Measurements from ENCODE around the gene LCN1.

The LCN1 gene

GRCh38 chr9:135566552-135566951, 45.3 kb downstream of the LCN1 start:
- H3K4me3 ChIP-seq (ENCODE audit: low read length in 2 of 2): no peak overlapping the region
- no peak overlapping the region for H3K27ac ChIP-seq (ENCODE audit: low read length)
- no peaks in the 10 kb centered on the region for H3K4me1 ChIP-seq (ENCODE audit: control insufficient read depth, insufficient read depth, low read length)
- peaks cover 12 to 14% of the 10 kb centered on the region in 2 donors for H3K27me3 ChIP-seq (ENCODE audit: control insufficient read depth in 1 of 2, insufficient read depth in 2 of 2, low read length in 2 of 2)
- no peak overlapping the region for H3K9ac ChIP-seq (ENCODE audit: low read length in 2 of 2)
- H3K9me3 ChIP-seq (ENCODE audit: control insufficient read depth in 2 of 2, low read length in 2 of 2): peaks cover 0 to 16% of the 10 kb centered on the region in 2 donors
- no peaks in the 10 kb centered on the region for H3K36me3 ChIP-seq (ENCODE audit: control insufficient read depth in 2 of 2, insufficient read depth in 2 of 2, low read length in 2 of 2)

- Histone ChIP-seq H3K9ac (ENCODE audit: low read length in 2 of 2) (no peak overlapping the region), H3K27me3 (ENCODE audit: control insufficient read depth in 1 of 2, insufficient read depth in 2 of 2, low read length in 2 of 2) (peaks cover 9 to 12% of the 10 kb centered on the region in 2 donors), H3K9me3 (ENCODE audit: control insufficient read depth in 2 of 2, low read length in 2 of 2) (peaks cover 2 to 15% of the 10 kb centered on the region in 2 donors), H3K36me3 (ENCODE audit: control insufficient read depth in 2 of 2, insufficient read depth in 2 of 2, low read length in 2 of 2) (no peaks in the 10 kb centered on the region), H3K4me3 (ENCODE audit: low read length in 2 of 2) (no peak overlapping the region), H3K27ac (ENCODE audit: low read length) (no peak overlapping the region), H3K4me1 (ENCODE audit: control insufficient read depth, insufficient read depth, low read length) (no peaks in the 10 kb centered on the region)
Observed at GRCh38 chr9:135567311-135567710, 46.1 kb downstream of the LCN1 start.

- Histone ChIP-seq H3K9me3 (ENCODE audit: control insufficient read depth in 2 of 2, low read length in 2 of 2) (peaks cover 2 to 13% of the 10 kb centered on the region in 2 donors), H3K9ac (ENCODE audit: low read length in 2 of 2) (no peak overlapping the region), H3K4me1 (ENCODE audit: control insufficient read depth, insufficient read depth, low read length) (no peaks in the 10 kb centered on the region), H3K4me3 (ENCODE audit: low read length in 2 of 2) (no peak overlapping the region), H3K36me3 (ENCODE audit: control insufficient read depth in 2 of 2, insufficient read depth in 2 of 2, low read length in 2 of 2) (no peaks in the 10 kb centered on the region), H3K27ac (ENCODE audit: low read length) (no peak overlapping the region), H3K27me3 (ENCODE audit: control insufficient read depth in 1 of 2, insufficient read depth in 2 of 2, low read length in 2 of 2) (peaks cover 8 to 13% of the 10 kb centered on the region in 2 donors)
Observed at GRCh38 chr9:135568026-135568425, 46.8 kb downstream of the LCN1 start.

- H3K4me1 ChIP-seq (ENCODE audit: control insufficient read depth, insufficient read depth, low read length): no peaks in the 10 kb centered on the region
- H3K27me3 ChIP-seq (ENCODE audit: control insufficient read depth in 1 of 2, insufficient read depth in 2 of 2, low read length in 2 of 2): peaks cover 8 to 11% of the 10 kb centered on the region in 2 donors
- H3K9ac ChIP-seq (ENCODE audit: low read length in 2 of 2): no peak overlapping the region
- no peak overlapping the region for H3K27ac ChIP-seq (ENCODE audit: low read length)
- peaks cover 2 to 13% of the 10 kb centered on the region in 2 donors for H3K9me3 ChIP-seq (ENCODE audit: control insufficient read depth in 2 of 2, low read length in 2 of 2)
- no peak overlapping the region for H3K4me3 ChIP-seq (ENCODE audit: low read length in 2 of 2)
- no peaks in the 10 kb centered on the region for H3K36me3 ChIP-seq (ENCODE audit: control insufficient read depth in 2 of 2, insufficient read depth in 2 of 2, low read length in 2 of 2)
Observed at GRCh38 chr9:135570456-135570855, 49.2 kb downstream of the LCN1 start.

- Histone ChIP-seq H3K27ac (ENCODE audit: low read length) (no peak overlapping the region), H3K36me3 (ENCODE audit: control insufficient read depth in 2 of 2, insufficient read depth in 2 of 2, low read length in 2 of 2) (no peaks in the 10 kb centered on the region), H3K9me3 (ENCODE audit: control insufficient read depth in 2 of 2, low read length in 2 of 2) (peaks cover 2 to 13% of the 10 kb centered on the region in 2 donors), H3K27me3 (ENCODE audit: control insufficient read depth in 1 of 2, insufficient read depth in 2 of 2, low read length in 2 of 2) (peaks cover 3 to 9% of the 10 kb centered on the region in 2 donors), H3K4me3 (ENCODE audit: low read length in 2 of 2) (no peak overlapping the region), H3K9ac (ENCODE audit: low read length in 2 of 2) (no peak overlapping the region), H3K4me1 (ENCODE audit: control insufficient read depth, insufficient read depth, low read length) (no peaks in the 10 kb centered on the region)
Observed at GRCh38 chr9:135572233-135572632, 51.0 kb downstream of the LCN1 start.

- no peak overlapping the region for H3K4me3 ChIP-seq (ENCODE audit: low read length in 2 of 2)
- peaks cover 2 to 13% of the 10 kb centered on the region in 2 donors for H3K9me3 ChIP-seq (ENCODE audit: control insufficient read depth in 2 of 2, low read length in 2 of 2)
- no peaks in the 10 kb centered on the region for H3K4me1 ChIP-seq (ENCODE audit: control insufficient read depth, insufficient read depth, low read length)
- H3K9ac ChIP-seq (ENCODE audit: low read length in 2 of 2): no peak overlapping the region
- H3K36me3 ChIP-seq (ENCODE audit: control insufficient read depth in 2 of 2, insufficient read depth in 2 of 2, low read length in 2 of 2): no peaks in the 10 kb centered on the region
- H3K27me3 ChIP-seq (ENCODE audit: control insufficient read depth in 1 of 2, insufficient read depth in 2 of 2, low read length in 2 of 2): peaks cover 3 to 8% of the 10 kb centered on the region in 2 donors
- no peak overlapping the region for H3K27ac ChIP-seq (ENCODE audit: low read length)
Observed at GRCh38 chr9:135573124-135573523, 51.9 kb downstream of the LCN1 start.

GRCh38 chr9:135574331-135574730, 53.1 kb downstream of the LCN1 start:
- Histone ChIP-seq H3K27me3 (ENCODE audit: control insufficient read depth in 1 of 2, insufficient read depth in 2 of 2, low read length in 2 of 2) (peaks cover 3 to 6% of the 10 kb centered on the region in 2 donors), H3K36me3 (ENCODE audit: control insufficient read depth in 2 of 2, insufficient read depth in 2 of 2, low read length in 2 of 2) (no peaks in the 10 kb centered on the region), H3K27ac (ENCODE audit: low read length) (no peak overlapping the region), H3K9ac (ENCODE audit: low read length in 2 of 2) (no peak overlapping the region), H3K4me1 (ENCODE audit: control insufficient read depth, insufficient read depth, low read length) (no peaks in the 10 kb centered on the region), H3K9me3 (ENCODE audit: control insufficient read depth in 2 of 2, low read length in 2 of 2) (peaks cover 2 to 8% of the 10 kb centered on the region in 2 donors), H3K4me3 (ENCODE audit: low read length in 2 of 2) (no peak overlapping the region)

- no peaks in the 10 kb centered on the region for H3K36me3 ChIP-seq (ENCODE audit: control insufficient read depth in 2 of 2, insufficient read depth in 2 of 2, low read length in 2 of 2)
- no peaks in the 10 kb centered on the region for H3K4me1 ChIP-seq (ENCODE audit: control insufficient read depth, insufficient read depth, low read length)
- H3K27ac ChIP-seq (ENCODE audit: low read length): no peak overlapping the region
- peaks cover 2 to 4% of the 10 kb centered on the region in 2 donors for H3K9me3 ChIP-seq (ENCODE audit: control insufficient read depth in 2 of 2, low read length in 2 of 2)
- no peak overlapping the region for H3K9ac ChIP-seq (ENCODE audit: low read length in 2 of 2)
- peaks cover 3 to 8% of the 10 kb centered on the region in 2 donors for H3K27me3 ChIP-seq (ENCODE audit: control insufficient read depth in 1 of 2, insufficient read depth in 2 of 2, low read length in 2 of 2)
- H3K4me3 ChIP-seq (ENCODE audit: low read length in 2 of 2): no peak overlapping the region
Observed at GRCh38 chr9:135574943-135575342, 53.7 kb downstream of the LCN1 start.

Measured in stomach smooth muscle (tissue), 2 donors.